LNCaP clone FGC (cell line): ENCODE data around the gene KCNIP1.

Source experiments
- DNase-seq: peaks from one replicate; pipeline ENCODE4 v3.0.0-alpha.2; 2011; ENCODE audit warnings: low read depth
- H3K4me3 ChIP-seq: 2 replicates; pipeline ENCODE4 v1.5.1; 2011; ENCODE audit warnings: mild to moderate bottlenecking, low read depth, low read length, control low read depth
- CTCF ChIP-seq: IDR thresholded peaks from 2 replicates; pipeline ENCODE4 v1.5.1; 2012; ENCODE audit warnings: mild to moderate bottlenecking; ENCODE audit not compliant: control insufficient read depth, insufficient read depth; ENCODE audit errors: extremely low read depth

The KCNIP1 gene

GRCh38 chr5:170503990-170504596, at the start of gene KCNIP1:
KCNIP1 (plus strand) TSS chr5:170504020.
- TF ChIP-seq CTCF = no peak
- DNase-seq = no peak
- H3K4me3 ChIP-seq = no peak within 1 kb of the TSS

- H3K4me3 ChIP-seq = no peak overlapping the region
- TF ChIP-seq CTCF = no peak
- no peak for DNase-seq
Observed at GRCh38 chr5:170463426-170463825, 40.4 kb upstream of the KCNIP1 start.

- TF ChIP-seq CTCF = no peak
- no peak overlapping the region for H3K4me3 ChIP-seq
- DNase-seq = no peak
Observed at GRCh38 chr5:170464280-170465127, 39.3 kb upstream of the KCNIP1 start.

- H3K4me3 ChIP-seq = no peak overlapping the region
- TF ChIP-seq CTCF = no peak
- DNase-seq = no peak
Observed at GRCh38 chr5:170466553-170466952, 37.3 kb upstream of the KCNIP1 start.

- no peak overlapping the region for H3K4me3 ChIP-seq
- TF ChIP-seq CTCF = no peak
- DNase-seq = no peak
Observed at GRCh38 chr5:170466988-170467707, 36.7 kb upstream of the KCNIP1 start.

DNA sequence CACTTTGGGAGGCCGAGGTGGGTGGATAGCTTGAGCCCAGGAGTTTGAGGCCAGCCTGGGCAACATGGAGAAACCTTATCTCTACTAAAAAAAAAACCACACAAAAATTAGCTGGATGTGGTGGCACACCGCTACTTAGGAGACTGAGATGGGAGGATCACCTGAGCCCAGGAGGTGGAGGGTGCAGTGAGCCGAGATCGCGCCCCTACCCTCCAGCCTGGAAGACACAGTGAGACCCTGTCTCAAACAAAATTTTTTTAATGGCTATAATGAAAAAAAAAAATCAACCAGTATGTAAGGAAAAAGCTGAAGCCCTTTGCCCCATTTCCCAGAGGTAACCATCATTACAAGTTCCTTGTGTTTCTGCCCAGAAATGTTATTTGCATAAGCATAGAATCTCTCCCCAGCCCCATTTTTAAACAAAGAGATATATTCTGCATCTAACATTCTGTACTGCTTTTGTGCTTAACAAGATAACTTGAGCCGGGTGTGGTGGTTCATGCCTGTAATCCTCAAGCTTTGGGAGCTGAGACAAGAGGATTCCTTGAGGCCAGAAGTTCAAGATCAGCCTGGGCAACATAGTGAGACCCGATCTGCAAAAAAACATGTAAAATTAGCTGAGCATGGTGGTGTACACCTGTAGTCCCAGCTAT, 35.1 kb upstream of the KCNIP1 start:
- no peak overlapping the region for H3K4me3 ChIP-seq
- no peak for DNase-seq
- TF ChIP-seq CTCF = no peak
